ENCODE measurements around the gene TJAP1.
"Not testable (repeated sequence)": the region's sequence is repeated elsewhere in the genome, so short reads cannot be mapped to it uniquely, and the experiment has no call there.

The TJAP1 gene

GRCh38 chr6:43505718-43506117 is 28.3 kb downstream of the TJAP1 start:
- DNase-seq (ENCODE audit: low read depth): no peak

GRCh38 chr6:43506171-43506570 is 28.8 kb downstream of the TJAP1 start:
- no peak for DNase-seq (ENCODE audit: low read depth)

GRCh38 chr6:43506667-43507471 is 29.5 kb downstream of the TJAP1 start:
- peak; percentile 71 for DNase-seq (ENCODE audit: low read depth)

- DNase-seq (ENCODE audit: low read depth): no peak
These were observed 31.2 kb downstream of the TJAP1 start for GRCh38 chr6:43508481-43509141.

- DNase-seq (ENCODE audit: low read depth): no peak
These were observed 32.0 kb downstream of the TJAP1 start for GRCh38 chr6:43509142-43509983.

- DNase-seq (ENCODE audit: low read depth): peak; percentile 77
These were observed 32.8 kb downstream of the TJAP1 start, which contains the start of gene LRRC73 for GRCh38 chr6:43509984-43510826. Gene LRRC73 (minus strand): TSS chr6:43510346. CDS start chr6:43509785, 561 bp downstream.

GRCh38 chr6:43510827-43511163 is 33.4 kb downstream of the TJAP1 start:
- DNase-seq (ENCODE audit: low read depth): no peak

GRCh38 chr6:43511824-43512415 is 34.5 kb downstream of the TJAP1 start:
- DNase-seq (ENCODE audit: low read depth): no peak

GRCh38 chr6:43515808-43516207 is 38.4 kb downstream of the TJAP1 start:
- DNase-seq (ENCODE audit: low read depth): no peak

- DNase-seq (ENCODE audit: low read depth): no peak
These were observed 39.0 kb downstream of the TJAP1 start for GRCh38 chr6:43516367-43516696.

- DNase-seq (ENCODE audit: low read depth): peak; percentile 93
These were observed 39.5 kb downstream of the TJAP1 start, which contains the start of the genes POLR1C and YIPF3 for GRCh38 chr6:43516697-43517504. Gene POLR1C (plus strand): TSS chr6:43517089. CDS start chr6:43517110, 21 bp downstream. Gene YIPF3 (minus strand): TSS chr6:43516926. CDS start chr6:43516807, 119 bp downstream.

- DNase-seq (ENCODE audit: low read depth): no peak
These were observed 40.4 kb downstream of the TJAP1 start for GRCh38 chr6:43517505-43518357.

- DNase-seq (ENCODE audit: low read depth): no peak
These were observed 42.7 kb downstream of the TJAP1 start for GRCh38 chr6:43520097-43520496.

GRCh38 chr6:43521836-43522235 is 44.5 kb downstream of the TJAP1 start:
- no peak for DNase-seq (ENCODE audit: low read depth)

- no peak for DNase-seq (ENCODE audit: low read depth)
These were observed 45.3 kb downstream of the TJAP1 start for GRCh38 chr6:43522547-43523261.

- DNase-seq (ENCODE audit: low read depth): no peak
These were observed 45.9 kb downstream of the TJAP1 start for GRCh38 chr6:43523284-43523683.

GRCh38 chr6:43524483-43524961 is 47.2 kb downstream of the TJAP1 start:
- DNase-seq (ENCODE audit: low read depth): no peak

- no peak for DNase-seq (ENCODE audit: low read depth)
These were observed 54.8 kb downstream of the TJAP1 start for GRCh38 chr6:43532201-43532600.

- not testable (repeated sequence) for DNase-seq (ENCODE audit: low read depth)
These were observed 61.6 kb downstream of the TJAP1 start for GRCh38 chr6:43538986-43539385.

All from activated T-cell treated with anti-CD3 and anti-CD28 coated beads for 48 hours (primary cell).